Epithelial cell of esophagus (primary cell): Measurements from ENCODE around the gene BAZ2A.
"Not testable (repeated sequence)": the region's sequence is repeated elsewhere in the genome, so short reads cannot be mapped to it uniquely, and the experiment has no call there.

Experiments used
- DNase-seq: peaks from one replicate; pipeline ENCODE4 v3.0.0; 2010; ENCODE audit warnings: low read depth
- H3K4me3 ChIP-seq: 2 replicates; pipeline ENCODE4 v1.5.1; 2011; ENCODE audit warnings: mild to moderate bottlenecking, low read length, control low read depth
- CTCF ChIP-seq: IDR thresholded peaks from 2 replicates; pipeline ENCODE4 v1.5.1; 2011; ENCODE audit warnings: low read depth, mild to moderate bottlenecking, low read length, control low read depth, inconsistent platforms; ENCODE audit not compliant: insufficient read depth; ENCODE audit errors: missing control alignments

Gene BAZ2A

GRCh38 chr12:56661979-56662638 lies 32.0 kb upstream of the BAZ2A start:
- H3K4me3 ChIP-seq = no peak overlapping the region
- DNase-seq = no peak
- TF ChIP-seq CTCF = no peak

GRCh38 chr12:56661560-56661959 lies 31.4 kb upstream of the BAZ2A start:
- TF ChIP-seq CTCF = no peak
- no peak overlapping the region for H3K4me3 ChIP-seq
- no peak for DNase-seq

- H3K4me3 ChIP-seq = no peak overlapping the region
- TF ChIP-seq CTCF = no peak
- no peak for DNase-seq
Observed at GRCh38 chr12:56658921-56659320, 28.8 kb upstream of the BAZ2A start.

- peak; percentile 58 for DNase-seq
- no peak for TF ChIP-seq CTCF
Observed at GRCh38 chr12:56657416-56658379, 27.6 kb upstream of the BAZ2A start.

GRCh38 chr12:56653781-56654180 lies 23.7 kb upstream of the BAZ2A start:
- not testable (repeated sequence) for H3K4me3 ChIP-seq, DNase-seq

More at GRCh38 chr12:56657416-56658379, 27.6 kb upstream of the BAZ2A start:
- no peak overlapping the region for H3K4me3 ChIP-seq

GRCh38 chr12:56648023-56648422 lies 17.9 kb upstream of the BAZ2A start:
- H3K4me3 ChIP-seq, DNase-seq: not testable (repeated sequence)

- peak; percentile 100 for DNase-seq
- peak within 1 kb of the TSS; percentile 100 for H3K4me3 ChIP-seq
- TF ChIP-seq CTCF = no peak
Observed at GRCh38 chr12:56645717-56646446, 15.8 kb upstream of the BAZ2A start, which contains the start of gene ATP5F1B. ATP5F1B (minus strand) TSS chr12:56645984; CDS start chr12:56645963, 21 bp downstream.
